Measurements from ENCODE around the gene GATA5.

The GATA5 gene

GRCh38 chr20:62488470-62488869, 12.7 kb upstream of the GATA5 start:
- no peak overlapping the region for H3K4me3 ChIP-seq (ENCODE audit: control insufficient read depth, low read depth, low read length)
- DNase-seq (ENCODE audit: low read depth): no peak
- TF ChIP-seq, protein P1, sequence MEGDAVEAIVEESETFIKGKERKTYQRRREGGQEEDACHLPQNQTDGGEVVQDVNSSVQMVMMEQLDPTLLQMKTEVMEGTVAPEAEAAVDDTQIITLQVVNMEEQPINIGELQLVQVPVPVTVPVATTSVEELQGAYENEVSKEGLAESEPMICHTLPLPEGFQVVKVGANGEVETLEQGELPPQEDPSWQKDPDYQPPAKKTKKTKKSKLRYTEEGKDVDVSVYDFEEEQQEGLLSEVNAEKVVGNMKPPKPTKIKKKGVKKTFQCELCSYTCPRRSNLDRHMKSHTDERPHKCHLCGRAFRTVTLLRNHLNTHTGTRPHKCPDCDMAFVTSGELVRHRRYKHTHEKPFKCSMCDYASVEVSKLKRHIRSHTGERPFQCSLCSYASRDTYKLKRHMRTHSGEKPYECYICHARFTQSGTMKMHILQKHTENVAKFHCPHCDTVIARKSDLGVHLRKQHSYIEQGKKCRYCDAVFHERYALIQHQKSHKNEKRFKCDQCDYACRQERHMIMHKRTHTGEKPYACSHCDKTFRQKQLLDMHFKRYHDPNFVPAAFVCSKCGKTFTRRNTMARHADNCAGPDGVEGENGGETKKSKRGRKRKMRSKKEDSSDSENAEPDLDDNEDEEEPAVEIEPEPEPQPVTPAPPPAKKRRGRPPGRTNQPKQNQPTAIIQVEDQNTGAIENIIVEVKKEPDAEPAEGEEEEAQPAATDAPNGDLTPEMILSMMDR (conservative IDR thresholded peaks at IDR 0.05; ENCODE audit: control insufficient read depth, insufficient read depth, low read depth, low read length): no peak

DNA sequence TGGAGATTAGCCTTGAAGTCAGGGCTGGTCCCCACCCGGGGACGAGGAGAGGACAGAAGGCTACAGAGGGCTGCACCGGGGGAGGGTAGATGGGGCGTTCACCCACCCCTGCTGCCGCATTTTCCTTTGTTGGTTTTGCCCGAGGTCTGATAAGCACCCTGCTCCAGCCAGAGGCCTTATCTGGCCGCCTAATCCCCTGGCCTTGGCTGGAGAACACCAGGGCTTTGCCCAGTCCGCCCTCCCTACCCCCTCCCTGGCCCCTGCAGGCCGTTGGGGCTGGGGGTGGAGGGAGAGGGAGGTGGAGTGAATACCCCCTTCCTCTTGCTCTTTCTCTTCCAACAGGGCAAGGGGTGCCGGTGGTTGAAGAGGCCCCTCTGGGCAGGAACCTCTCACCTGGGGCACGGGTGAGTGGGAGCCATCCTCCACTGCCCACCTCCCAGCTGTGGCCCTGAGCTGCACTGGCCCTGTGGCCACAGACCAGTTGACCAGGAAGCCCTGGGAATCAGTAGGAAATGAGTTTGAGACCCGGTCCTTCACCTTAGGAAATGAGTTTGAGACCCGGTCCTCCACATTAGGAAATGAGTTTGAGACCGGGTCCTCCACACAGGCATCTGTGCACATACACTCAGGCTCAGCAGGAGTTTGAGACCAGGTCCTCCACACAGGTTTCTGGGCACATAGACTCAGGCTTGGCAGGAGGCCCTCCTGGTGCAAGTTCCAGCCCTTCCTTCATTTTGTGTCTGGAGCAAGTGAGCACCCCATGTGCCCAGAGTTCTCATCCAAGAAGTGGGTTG, 12.0 kb upstream of the GATA5 start:
- H3K4me3 ChIP-seq (ENCODE audit: control insufficient read depth, low read depth, low read length): no peak overlapping the region
- TF ChIP-seq, protein P1 (conservative IDR thresholded peaks at IDR 0.05; ENCODE audit: control insufficient read depth, insufficient read depth, low read depth, low read length): no peak
- no peak for DNase-seq (ENCODE audit: low read depth)

DNA sequence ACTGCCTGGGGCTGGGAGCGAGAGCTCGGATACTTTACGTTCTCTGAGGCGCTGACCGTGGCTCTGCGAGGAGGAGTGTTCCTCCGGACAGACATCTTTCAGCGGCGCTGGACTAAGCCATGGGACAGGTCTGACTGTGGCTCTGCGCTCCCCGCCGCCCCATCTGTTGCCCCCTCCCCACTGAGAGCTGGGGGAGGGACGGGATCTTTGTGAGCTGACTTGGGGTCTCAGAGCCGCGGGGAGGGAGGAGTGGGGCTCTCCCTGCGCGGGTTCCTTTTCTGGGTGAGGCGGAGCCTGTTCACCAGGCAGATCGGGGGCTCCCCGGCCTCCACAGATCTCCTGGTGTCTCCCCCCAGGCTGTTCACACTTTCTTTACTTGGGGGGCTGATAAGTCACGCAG, 11.3 kb upstream of the GATA5 start:
- TF ChIP-seq, protein P1 (conservative IDR thresholded peaks at IDR 0.05; ENCODE audit: control insufficient read depth, insufficient read depth, low read depth, low read length): no peak
- no peak overlapping the region for H3K4me3 ChIP-seq (ENCODE audit: control insufficient read depth, low read depth, low read length)
- no peak for DNase-seq (ENCODE audit: low read depth)

DNA sequence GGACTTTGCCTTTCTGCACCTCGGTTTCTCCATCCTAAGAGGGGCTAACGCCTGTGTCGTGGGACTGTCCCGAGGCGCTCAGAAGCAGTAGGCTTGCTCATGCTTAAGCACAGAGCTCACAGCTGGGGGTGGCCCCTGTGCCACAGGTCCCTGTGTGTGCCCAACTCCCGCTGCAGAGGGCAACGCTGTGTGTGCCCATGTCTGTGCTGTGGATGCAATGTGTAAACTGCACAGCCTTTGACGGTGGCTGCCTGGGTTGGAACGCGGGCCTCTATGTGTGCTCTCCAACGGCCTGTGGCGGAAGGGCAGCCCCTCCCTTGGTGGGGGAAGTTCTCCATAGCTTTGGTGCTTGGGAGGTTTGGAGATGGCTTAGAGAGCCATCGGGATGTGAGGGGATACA, 10.7 kb upstream of the GATA5 start:
- no peak for DNase-seq (ENCODE audit: low read depth)
- TF ChIP-seq, protein P1 (conservative IDR thresholded peaks at IDR 0.05; ENCODE audit: control insufficient read depth, insufficient read depth, low read depth, low read length): no peak
- no peak overlapping the region for H3K4me3 ChIP-seq (ENCODE audit: control insufficient read depth, low read depth, low read length)

GRCh38 chr20:62485701-62486089, 9.9 kb upstream of the GATA5 start:
- H3K4me3 ChIP-seq (ENCODE audit: control insufficient read depth, low read depth, low read length): no peak overlapping the region
- TF ChIP-seq, protein P1 (conservative IDR thresholded peaks at IDR 0.05; ENCODE audit: control insufficient read depth, insufficient read depth, low read depth, low read length): no peak
- no peak for DNase-seq (ENCODE audit: low read depth)

DNA sequence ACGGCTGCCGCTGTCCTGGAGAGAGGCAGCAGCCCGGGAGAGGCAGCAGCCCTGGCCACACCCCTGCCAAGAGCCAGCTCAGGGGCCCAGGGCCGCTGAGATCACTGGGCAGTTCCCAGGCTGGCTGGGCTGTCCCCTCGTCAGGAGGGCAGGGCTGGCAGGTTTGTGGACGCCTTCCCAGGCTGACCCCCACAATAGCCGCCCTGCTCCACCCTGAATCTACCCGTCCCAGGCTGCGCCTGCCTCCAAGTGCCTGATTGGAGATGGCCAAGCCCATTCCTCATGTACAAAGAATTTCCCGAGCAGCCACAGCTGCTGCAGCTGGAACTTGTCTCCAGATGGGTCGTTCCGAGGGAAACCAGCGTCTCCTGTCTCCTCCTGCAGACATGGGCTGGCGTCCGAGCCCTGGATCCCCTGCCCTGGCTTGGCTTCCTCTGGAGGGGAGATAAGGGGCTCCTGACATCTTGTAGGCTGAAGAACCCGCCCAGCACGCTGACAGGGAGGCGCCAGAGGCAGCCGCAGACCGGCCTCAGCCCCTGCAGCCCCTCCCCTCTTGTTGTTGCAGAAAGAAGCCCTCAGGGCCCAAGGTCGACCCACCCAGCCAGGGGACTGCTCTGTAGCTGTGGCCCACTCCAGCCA, 9.4 kb upstream of the GATA5 start:
- TF ChIP-seq, protein P1 (conservative IDR thresholded peaks at IDR 0.05; ENCODE audit: control insufficient read depth, insufficient read depth, low read depth, low read length): no peak
- no peak overlapping the region for H3K4me3 ChIP-seq (ENCODE audit: control insufficient read depth, low read depth, low read length)
- no peak for DNase-seq (ENCODE audit: low read depth)
